SK-N-MC (cell line): ENCODE measurements around the gene ZNF90.

Experiments used
- DNase-seq: peaks from one replicate; pipeline ENCODE4 v3.0.0-alpha.2; 2011; ENCODE audit warnings: low read depth, low spot score
- H3K27ac ChIP-seq: fragments of 200-600 bp; sonication (generic); 2 replicates; pipeline ENCODE4 v1.5.1; 2016; ENCODE audit warnings: mixed run types
- H3K36me3 ChIP-seq: fragments of 200-600 bp; sonication (generic); 2 replicates; pipeline ENCODE4 v1.6.1; 2017; ENCODE audit warnings: antibody characterized with exemption, low read length, mixed read lengths; ENCODE audit not compliant: insufficient read depth
- H3K4me3 ChIP-seq: fragments of 200-600 bp; sonication (generic); 2 replicates; pipeline ENCODE4 v1.5.1; 2016
- H3K9ac ChIP-seq: fragments of 200-600 bp; sonication (generic); 2 replicates; pipeline ENCODE4 v1.8.0; 2017; ENCODE audit warnings: mixed run types, mixed read lengths; ENCODE audit not compliant: insufficient read length
- H3K9me3 ChIP-seq: fragments of 200-600 bp; sonication (generic); 2 replicates; pipeline ENCODE4 v1.6.1; 2017; ENCODE audit warnings: low read depth, mild to moderate bottlenecking, antibody characterized with exemption, low read length, moderate library complexity, mixed read lengths
- EZH2 ChIP-seq: fragments of 200-600 bp; sonication (generic); IDR thresholded peaks from one replicate; pipeline ENCODE4 v1.6.1; 2017; ENCODE audit warnings: antibody characterized with exemption
- FOXP2 ChIP-seq: optimal IDR thresholded peaks from 2 replicates; pipeline ENCODE3; 2011; ENCODE audit warnings: mild to moderate bottlenecking, moderate library complexity; ENCODE audit not compliant: insufficient read depth; ENCODE audit errors: extremely low read length, control extremely low read depth
- POLR2AphosphoS5 ChIP-seq: IDR thresholded peaks from 2 replicates; pipeline ENCODE4 v1.6.1; 2012; ENCODE audit warnings: mild to moderate bottlenecking, low read depth, low read length, borderline replicate concordance

Gene ZNF90

DNA sequence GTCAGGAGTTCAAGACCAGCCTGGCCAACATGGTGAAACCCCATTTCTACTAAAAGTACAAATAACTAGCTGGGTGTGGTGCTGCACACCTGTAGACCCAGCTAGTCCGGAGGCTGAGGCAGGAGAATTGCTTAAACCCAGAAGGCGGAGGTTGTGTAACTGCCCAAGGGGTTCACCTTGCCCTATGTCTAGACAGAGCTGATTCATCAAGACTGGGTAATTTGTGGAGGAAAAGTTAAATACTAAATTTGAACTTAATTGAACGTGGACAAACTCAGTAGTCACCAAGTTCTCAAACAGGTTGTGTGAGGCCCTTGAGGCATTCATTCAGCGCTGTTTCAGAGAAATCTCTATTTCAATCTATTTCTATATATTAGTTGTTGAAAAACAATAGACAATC lies 75.5 kb downstream of the ZNF90 start:
- Histone ChIP-seq H3K9ac (no peak overlapping the region), H3K27ac (no peak overlapping the region), H3K36me3 (no peaks in the 10 kb centered on the region), H3K4me3 (no peak overlapping the region), H3K9me3 (no peaks in the 10 kb centered on the region)
- TF ChIP-seq EZH2 (no peak), FOXP2 (no peak), POLR2AphosphoS5 (no peak)
- no peak for DNase-seq

DNA sequence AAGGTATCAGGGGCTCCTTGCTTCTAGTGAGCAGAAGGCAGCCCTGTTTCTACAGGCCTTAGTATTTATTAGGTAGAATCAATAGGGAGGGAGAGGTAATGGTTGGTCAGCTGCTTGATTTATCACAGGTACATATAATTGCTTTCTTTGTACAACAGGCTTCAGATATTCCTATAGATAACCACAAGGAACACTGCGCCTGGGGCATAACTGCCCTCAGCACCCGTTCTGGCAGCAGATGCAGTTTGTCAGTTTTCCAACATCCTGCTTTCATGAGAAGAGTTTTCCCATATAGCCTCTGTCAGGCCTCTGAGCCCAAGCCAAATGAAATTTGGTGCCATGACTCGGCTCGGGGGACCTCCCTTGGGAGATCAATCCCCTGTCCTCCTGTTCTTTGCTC lies 76.8 kb downstream of the ZNF90 start:
- no peak for TF ChIP-seq POLR2AphosphoS5
- TF ChIP-seq EZH2: no peak
- TF ChIP-seq FOXP2: no peak
- H3K4me3 ChIP-seq: no peak overlapping the region
- no peaks in the 10 kb centered on the region for H3K36me3 ChIP-seq
- no peak overlapping the region for H3K27ac ChIP-seq
- no peak for DNase-seq
- H3K9ac ChIP-seq: no peak overlapping the region
- H3K9me3 ChIP-seq: no peaks in the 10 kb centered on the region

DNA sequence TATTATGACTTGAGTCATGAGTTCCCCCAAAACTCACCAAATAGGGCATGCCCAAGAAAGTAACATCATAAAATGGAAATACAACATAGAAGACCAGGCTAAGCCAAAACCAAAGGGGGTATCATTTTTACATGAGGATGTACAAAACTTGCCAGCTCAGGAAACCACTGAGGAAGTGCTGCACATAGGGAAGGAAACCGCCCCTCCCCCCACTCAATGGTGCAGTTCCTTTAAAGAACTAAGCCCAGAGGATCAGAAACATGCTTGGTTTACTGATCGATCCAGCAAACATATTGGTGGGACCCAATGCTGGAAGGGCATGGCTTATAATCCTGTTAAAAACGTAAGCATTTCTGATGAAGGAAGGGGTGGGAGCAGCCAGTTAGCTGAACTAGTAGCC lies 85.0 kb downstream of the ZNF90 start:
- Histone ChIP-seq H3K4me3 (no peak overlapping the region), H3K9me3 (no peaks in the 10 kb centered on the region), H3K36me3 (no peaks in the 10 kb centered on the region), H3K9ac (no peak overlapping the region), H3K27ac (no peak overlapping the region)
- no peak for TF ChIP-seq POLR2AphosphoS5
- TF ChIP-seq FOXP2: no peak
- no peak for TF ChIP-seq EZH2
- no peak for DNase-seq

DNA sequence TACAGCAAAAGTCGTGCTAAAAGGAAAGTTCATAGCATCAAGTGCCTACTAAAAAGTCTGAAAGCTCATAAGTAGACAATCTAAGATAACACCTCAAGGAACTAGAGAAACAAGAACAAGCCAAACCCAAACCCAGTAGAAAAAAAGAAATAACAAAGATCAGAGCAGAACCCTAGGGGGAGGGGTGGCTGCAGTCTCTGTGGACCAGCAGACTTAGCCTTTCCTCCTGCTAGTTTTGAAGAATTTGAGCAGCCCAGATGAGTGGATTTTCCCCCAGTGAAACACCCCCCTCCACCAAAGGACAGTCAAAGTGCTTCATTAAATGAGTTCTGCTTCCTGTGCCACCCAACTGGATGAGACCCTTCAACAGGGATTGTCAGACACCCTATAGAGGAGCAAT lies 86.7 kb downstream of the ZNF90 start:
- no peaks in the 10 kb centered on the region for H3K9me3 ChIP-seq
- TF ChIP-seq FOXP2 (no peak), POLR2AphosphoS5 (no peak), EZH2 (no peak)
- no peak overlapping the region for H3K4me3 ChIP-seq
- no peak for DNase-seq
- no peak overlapping the region for H3K9ac ChIP-seq
- H3K27ac ChIP-seq: no peak overlapping the region
- H3K36me3 ChIP-seq: no peaks in the 10 kb centered on the region

DNA sequence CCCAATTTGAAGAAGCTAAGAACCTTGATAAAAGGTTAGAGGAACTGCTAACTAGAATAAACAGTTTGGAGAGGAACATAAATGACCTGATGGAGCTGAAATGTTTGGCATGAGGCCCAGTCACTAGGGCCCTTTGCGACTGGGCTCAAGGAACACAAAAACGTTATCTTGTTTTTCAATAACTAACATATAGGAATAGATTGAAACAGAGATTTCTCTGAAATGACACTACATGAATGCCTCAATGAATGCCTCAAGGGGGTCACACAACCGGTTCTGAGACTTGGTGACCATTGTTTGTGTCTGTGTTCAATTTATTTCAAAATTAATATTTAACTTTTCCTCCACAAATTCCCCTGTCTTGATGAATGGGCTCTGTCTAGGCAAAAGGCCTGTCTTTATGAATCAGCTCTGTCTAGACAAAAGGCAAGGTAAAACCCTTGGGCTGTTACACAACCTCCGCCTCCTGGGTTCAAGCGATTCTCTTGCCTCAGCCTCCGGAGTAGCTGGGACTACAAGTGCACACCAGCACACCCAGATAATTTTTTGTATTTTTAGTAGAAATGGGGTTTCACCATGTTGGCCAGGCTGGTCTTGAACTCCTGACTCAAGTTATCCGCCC lies 88.3 kb downstream of the ZNF90 start:
- no peak overlapping the region for H3K9ac ChIP-seq
- H3K27ac ChIP-seq: no peak overlapping the region
- no peaks in the 10 kb centered on the region for H3K36me3 ChIP-seq
- TF ChIP-seq EZH2: no peak
- TF ChIP-seq FOXP2: no peak
- no peak for TF ChIP-seq POLR2AphosphoS5
- no peaks in the 10 kb centered on the region for H3K9me3 ChIP-seq
- H3K4me3 ChIP-seq: no peak overlapping the region
- no peak for DNase-seq

DNA sequence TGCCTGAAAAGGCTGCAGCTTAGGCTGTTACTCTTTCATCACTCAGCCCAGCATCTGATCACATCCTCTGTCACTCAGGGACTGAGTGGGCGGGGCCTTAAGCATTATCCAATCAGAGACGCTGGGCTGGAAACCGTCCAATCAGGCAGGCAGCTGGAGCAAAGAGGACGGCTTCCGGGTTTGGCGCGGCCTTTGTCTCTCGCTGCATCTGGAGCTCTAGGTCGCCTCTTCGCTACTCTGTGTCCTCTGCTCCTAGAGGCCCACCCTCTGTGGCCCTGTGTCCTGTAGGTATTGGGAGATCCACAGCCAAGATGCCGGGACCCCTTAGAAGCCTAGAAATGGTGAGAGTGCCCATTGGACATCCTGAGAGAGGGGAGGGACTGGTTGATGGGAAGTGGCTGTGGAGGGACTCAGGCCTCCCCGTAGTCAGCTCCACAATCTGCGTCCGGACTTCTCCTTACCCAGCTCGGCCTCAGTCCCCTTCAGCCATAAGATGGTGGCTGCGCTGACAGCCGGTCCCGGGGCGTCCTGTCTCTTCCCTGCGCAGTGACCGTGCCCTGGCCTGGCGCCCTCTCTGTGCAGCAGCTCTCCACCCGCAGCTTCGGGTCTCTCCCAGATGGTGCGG lies 89.3 kb downstream of the ZNF90 start, which contains the start of gene ZNF486:
Gene ZNF486, plus strand, starts transcription at position 195 of the 625 bp plus-strand sequence. Its CDS starts 117 bp downstream, at position 312.
- Histone ChIP-seq H3K27ac (no peak within 1 kb of the TSS), H3K36me3 (no peaks in the 10 kb centered on the region), H3K9ac (peak within 1 kb of the TSS; percentile 55), H3K9me3 (no peaks in the 10 kb centered on the region), H3K4me3 (peak within 1 kb of the TSS; percentile 75)
- no peak for TF ChIP-seq EZH2
- DNase-seq: peak; percentile 24

DNA sequence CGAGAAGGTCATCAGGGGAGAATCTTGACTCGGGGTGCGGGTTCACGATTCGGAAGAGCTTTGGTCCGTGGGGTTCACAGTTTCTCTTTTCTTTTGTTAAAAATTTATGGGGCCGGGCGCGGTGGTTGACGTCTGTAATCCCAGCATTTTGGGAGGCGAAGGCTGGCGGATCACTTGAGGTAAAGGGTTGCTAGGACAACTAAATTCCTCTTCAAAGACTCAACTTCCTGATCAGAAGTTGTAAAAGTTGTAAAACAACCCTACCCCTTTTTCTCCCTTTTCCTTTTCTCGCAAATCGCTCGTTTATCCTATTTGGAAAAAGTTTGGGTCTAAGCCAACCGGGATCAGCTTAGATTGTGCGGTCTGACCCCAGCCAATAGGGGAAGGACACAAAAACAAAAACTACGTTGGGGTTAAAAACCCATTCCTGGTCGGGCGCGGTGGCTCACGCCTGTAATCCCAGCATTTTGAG lies 89.9 kb downstream of the ZNF90 start:
- H3K9ac ChIP-seq: peak overlapping the region; percentile 55
- no peak for DNase-seq
- H3K9me3 ChIP-seq: no peaks in the 10 kb centered on the region
- H3K4me3 ChIP-seq: peak overlapping the region; percentile 75
- no peak overlapping the region for H3K27ac ChIP-seq
- no peaks in the 10 kb centered on the region for H3K36me3 ChIP-seq
- TF ChIP-seq FOXP2 (no peak), POLR2AphosphoS5 (no peak), EZH2 (no peak)
